Stimulated activated CD8-positive, alpha-beta memory T cell treated with anti-CD3 and anti-CD28 coated beads, Interleukin-12 subunit alpha, Interleukin-12 subunit beta, amount 100 ng/mL, for 4 hours (primary cell): ENCODE data around the gene CPT1C.

Experiments
- DNase-seq: peaks from one replicate; pipeline ENCODE4 v3.0.0-alpha.2; 2020; ENCODE audit warnings: low read depth

The CPT1C gene

GRCh38 chr19:49690656-49691242 is at the start of gene CPT1C:
Gene CPT1C (plus strand): TSS chr19:49691116. CDS start chr19:49692253, 1,137 bp downstream.
- DNase-seq = no peak

- DNase-seq = peak; percentile 100
Measured at GRCh38 chr19:49641688-49642491, 49.0 kb upstream of the CPT1C start, which contains the start of gene SCAF1. Gene SCAF1 (plus strand): TSS chr19:49642209. CDS start chr19:49645027, 2,818 bp downstream.

GRCh38 chr19:49642492-49643035 is 48.4 kb upstream of the CPT1C start:
- DNase-seq = no peak

DNA sequence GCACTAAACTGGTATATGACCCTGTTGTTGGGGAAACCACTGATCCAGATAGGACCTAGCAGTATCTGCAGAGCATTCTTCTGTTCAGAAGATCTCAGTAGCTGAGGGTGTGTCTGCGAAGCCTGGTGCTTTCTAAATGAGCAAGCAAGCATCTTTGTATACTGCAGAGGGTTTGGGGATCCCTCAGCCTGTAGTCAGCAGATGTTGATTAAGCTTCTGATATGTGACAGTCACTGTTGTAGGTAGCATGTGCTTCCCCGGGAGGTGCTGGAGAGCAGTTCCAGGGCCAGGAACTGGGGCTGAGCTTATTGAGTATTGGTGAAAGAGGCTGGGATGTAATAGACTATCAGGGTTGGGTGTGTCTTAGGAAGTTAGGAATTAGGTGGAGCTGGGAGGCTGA is 47.5 kb upstream of the CPT1C start:
- DNase-seq = no peak

DNA sequence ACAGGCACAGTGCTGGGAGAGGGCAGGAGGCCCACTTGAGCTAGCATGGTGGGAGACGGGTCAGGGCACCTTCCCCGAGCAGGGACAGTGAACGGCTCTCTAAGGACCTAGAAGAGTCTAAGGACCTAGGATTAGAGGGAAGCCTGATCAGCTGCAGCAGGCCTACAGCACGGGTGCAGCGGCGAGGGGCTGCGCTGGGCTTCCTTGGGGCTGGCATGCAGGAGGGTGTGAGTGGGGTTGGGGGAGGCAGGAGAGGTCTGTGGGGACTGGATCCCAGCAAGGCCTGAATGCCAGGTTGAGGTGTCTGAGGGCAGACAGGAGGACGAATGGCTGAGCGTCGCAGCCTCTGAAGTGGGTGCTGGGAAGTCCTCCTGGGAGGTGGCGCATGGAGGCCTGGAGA is 45.3 kb upstream of the CPT1C start:
- no peak for DNase-seq

DNA sequence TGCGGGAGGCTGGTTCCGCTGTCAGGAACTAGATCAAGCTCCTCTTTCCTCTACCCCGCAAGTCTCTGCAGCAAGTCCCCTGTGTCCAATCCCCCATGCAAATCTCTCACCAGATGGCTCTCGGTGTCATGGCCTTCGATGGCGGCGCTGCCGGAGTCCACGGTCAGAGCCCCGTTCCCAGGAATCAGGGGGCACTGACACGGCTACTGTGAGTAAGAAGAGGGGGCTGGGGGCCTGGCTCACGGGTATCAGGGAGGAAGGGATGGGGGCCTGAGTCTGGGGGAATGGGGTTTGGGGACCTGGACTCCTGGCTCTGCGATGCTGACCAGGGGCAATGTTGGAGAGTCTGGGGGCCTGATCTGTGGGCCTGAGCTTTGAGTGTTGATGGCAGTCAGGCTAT is 44.9 kb upstream of the CPT1C start:
- DNase-seq = no peak

DNA sequence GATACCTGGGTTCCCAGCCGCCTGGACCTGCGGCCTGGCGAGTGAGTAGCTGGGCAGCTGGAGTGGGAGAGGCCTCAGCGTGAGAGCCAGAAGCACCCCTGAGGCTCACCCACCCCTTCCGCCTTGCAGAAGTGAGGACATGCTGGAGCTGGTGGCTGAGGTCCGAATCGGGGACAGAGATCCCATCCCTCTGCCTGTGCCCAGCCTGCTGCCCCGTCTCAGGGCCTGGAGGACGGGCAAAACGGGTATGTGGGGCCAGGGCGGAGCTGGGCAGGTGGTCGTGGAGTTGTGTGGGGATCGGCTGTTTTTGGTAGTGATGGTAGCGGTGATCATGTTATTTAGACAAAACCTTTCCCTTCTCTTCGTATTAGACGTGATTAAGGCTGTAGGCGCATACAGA is 44.3 kb upstream of the CPT1C start:
- no peak for DNase-seq

GRCh38 chr19:49651029-49651819 is 39.7 kb upstream of the CPT1C start:
- no peak for DNase-seq

GRCh38 chr19:49651820-49652550 is 38.9 kb upstream of the CPT1C start:
- no peak for DNase-seq

- no peak for DNase-seq
Measured at GRCh38 chr19:49652551-49653465, 38.1 kb upstream of the CPT1C start.

DNA sequence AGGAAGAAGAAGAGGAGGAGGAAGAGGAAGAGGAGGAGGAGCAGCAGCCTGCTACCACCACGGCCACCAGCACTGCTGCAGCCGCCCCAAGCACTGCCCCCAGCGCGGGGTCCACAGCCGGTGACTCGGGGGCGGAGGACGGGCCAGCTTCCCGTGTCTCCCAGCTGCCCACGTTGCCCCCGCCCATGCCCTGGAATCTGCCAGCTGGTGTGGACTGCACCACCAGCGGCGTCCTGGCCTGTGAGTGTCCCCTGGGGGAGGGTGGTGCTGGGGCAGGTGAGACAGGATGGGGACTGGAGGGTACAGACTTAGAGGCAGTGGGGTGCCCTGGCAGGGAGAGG is 37.5 kb upstream of the CPT1C start:
- DNase-seq = no peak

DNA sequence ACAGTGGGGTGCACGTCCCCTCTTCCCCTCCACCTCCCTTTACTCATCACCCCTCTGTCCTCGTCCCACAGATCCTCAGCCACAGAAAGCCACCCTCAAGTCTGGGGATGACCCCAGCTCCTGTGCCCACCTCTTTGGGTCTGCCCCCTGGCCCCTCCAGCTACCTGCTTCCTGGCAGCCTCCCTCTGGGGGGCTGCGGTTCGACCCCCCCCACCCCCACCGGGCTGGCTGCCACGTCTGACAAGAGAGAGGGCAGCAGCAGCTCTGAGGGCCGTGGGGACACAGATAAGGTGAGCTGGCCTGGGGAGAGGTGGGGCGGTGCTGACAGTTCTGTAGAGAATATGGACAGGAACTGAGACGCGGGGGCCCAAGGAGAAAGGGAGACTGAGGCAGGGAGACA is 36.3 kb upstream of the CPT1C start:
- DNase-seq = no peak

DNA sequence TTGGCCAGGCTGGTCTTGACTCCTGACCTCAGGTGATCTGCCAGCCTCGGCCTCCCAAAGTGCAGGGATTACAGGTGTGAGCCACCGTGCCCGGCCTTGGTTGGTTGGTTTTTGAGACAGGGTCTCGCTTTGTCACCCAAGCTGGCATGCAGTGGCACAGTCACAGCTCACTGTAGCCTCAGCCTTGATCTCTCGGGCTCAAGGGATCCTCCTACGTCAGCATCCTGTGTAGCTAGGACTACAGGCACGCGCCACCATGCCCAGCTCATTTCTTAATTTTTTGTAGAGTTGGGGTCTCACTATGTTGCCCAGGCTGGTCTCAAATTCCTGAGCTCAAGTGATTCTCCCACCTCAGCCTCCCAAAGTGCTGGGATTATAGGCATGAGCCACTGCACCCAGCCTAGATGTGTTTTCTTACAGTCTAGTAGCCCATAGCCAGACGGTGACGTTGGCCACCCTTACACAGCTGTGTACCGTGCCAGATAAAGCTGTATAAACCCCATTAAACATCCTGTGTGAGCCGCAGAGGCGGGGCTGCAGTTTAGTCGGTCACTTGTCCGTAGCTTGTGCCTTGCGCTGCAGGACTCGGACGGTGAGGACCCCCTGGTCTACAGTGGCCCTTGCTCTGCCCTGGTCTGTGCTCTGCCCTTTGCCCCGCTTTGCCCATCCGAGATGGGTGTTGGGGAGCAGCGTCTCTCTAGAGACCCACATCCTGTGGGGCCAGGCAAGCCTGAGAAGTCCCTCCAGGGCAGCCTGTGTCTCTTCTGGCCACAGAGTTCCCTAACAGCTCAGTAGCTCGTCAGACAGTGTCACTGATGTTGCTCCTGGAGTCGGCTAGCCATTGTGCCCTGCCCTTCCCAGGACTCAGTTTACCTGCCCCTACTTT is 35.1 kb upstream of the CPT1C start:
- no peak for DNase-seq

DNA sequence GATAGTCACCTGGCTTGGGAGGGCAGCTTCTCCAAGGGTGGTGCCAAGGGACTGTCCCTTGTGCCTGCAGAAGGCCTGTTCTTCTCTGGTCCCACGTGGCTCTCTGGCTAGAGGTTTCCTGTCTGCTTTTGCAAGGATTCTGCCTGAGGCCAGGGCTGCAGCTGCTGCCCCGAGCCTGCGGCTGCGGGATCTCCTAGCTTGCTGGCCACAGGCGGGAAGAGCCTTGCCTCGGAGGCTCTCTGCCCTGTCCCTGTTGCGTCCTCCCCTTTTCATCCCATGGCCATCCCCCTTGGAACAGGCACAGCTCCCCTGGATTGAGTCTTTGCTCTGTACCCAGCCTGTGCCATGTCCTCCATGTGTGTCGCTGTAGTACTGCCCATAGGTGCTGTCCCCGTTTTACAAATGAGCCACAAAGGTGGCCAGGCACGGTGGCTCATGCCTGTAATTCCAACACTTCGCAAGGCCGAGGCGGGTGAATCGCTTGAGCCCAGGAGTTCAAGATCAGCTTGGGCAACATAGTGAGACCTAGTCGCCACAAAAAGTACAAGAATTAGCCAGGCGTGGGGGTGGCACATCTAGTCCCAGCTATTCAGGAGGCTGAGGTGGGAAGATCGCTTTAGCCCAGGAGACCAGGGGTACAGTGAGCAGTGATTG is 34.3 kb upstream of the CPT1C start:
- DNase-seq = no peak

- no peak for DNase-seq
Measured at GRCh38 chr19:49657493-49658138, 33.3 kb upstream of the CPT1C start.

- DNase-seq = no peak
Measured at GRCh38 chr19:49658139-49658517, 32.8 kb upstream of the CPT1C start.

DNA sequence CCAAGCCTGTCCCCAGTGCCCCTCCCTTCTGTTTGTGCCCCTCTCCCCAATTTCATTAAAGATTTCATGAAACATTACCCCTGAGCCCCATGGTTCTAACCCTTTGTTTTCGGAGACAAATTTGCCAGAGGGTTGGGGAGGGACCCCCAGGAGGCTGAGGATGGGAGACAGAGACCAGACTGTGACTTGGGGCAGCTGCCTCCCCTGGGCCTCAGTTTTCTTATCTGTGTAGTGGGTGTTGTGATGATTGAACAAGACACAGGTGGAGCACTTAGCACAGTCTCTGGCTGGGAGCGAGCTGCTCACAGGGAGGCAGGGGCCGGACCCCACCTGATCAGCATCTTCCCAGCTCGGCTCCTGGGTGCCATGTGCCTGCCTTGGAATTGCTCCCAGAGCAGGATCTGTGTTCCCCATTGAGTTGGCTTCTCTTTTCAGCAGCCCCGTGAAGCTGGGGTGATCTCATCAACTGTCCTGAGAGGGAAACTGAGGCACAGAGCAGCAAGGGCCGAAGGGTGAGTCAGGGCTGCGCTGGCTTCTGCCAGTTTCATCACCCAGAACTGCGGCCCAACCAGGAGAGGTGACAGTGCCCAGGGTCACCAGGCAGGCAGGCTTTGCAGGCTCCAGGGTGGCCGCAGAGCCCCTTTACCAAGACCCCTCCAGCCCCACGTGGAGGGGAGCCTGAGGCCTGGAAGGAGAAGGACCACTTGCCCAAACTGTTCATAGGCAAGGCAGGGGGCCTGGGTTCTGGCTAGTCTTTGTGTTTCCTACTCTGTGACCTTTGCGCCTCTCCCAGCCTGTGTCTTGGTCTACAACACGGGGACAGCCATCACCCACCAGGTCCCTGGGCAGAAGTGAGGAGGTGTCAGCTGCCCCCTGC is 32.1 kb upstream of the CPT1C start:
- DNase-seq = no peak
